ENCODE data around the gene OTOF.

DNA sequence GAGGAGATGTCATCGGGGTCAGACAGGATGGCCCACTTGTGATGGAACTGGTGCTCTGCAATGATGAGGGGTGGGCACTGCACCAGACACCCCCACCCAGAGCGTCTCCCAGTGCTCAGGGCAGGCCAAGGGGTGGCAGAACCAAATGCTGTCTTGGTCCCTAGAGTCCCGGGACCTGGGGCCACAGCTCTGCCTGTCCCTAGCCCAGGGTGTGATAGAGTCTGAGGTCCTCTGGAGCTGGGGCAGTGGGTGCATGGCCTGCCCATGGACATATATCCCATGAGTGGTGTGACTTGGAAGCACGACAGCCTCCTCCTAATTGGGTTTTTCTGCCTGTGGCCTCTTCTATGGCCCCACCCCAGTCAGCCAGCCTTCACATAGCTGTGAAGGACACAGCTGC, 6.7 kb upstream of the OTOF start:
- TF ChIP-seq, protein P1, sequence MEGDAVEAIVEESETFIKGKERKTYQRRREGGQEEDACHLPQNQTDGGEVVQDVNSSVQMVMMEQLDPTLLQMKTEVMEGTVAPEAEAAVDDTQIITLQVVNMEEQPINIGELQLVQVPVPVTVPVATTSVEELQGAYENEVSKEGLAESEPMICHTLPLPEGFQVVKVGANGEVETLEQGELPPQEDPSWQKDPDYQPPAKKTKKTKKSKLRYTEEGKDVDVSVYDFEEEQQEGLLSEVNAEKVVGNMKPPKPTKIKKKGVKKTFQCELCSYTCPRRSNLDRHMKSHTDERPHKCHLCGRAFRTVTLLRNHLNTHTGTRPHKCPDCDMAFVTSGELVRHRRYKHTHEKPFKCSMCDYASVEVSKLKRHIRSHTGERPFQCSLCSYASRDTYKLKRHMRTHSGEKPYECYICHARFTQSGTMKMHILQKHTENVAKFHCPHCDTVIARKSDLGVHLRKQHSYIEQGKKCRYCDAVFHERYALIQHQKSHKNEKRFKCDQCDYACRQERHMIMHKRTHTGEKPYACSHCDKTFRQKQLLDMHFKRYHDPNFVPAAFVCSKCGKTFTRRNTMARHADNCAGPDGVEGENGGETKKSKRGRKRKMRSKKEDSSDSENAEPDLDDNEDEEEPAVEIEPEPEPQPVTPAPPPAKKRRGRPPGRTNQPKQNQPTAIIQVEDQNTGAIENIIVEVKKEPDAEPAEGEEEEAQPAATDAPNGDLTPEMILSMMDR (IDR thresholded peaks at IDR 0.05): no peak
- TF ChIP-seq POLR2A (IDR thresholded peaks at IDR 0.05): no peak

Measured in uterus (tissue), 2 donors.